Measurements from ENCODE around the gene AP5S1.

DNA sequence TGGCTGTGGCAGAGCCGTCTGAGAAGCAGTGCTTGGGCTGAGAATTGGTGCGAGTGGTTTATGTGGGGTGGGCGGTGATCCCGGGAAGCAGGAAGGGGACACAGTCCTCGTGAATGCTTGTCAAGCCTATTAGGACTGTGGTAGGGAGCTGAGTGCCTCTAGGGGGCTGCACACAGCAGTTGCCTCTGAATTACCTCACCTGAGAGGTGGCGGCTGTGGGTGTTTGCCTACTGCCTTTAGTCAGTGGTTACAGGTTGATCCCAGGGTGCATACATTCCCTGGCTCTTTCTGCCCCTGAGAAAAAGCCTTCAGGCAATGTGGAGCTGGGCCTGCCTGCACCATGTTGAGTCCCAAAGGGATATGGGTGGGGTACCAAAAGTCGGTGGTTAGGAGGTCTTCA, 5.2 kb downstream of the AP5S1 start:
- TF ChIP-seq CTCF (IDR thresholded peaks at IDR 0.05) (no peak), POLR2A (IDR thresholded peaks at IDR 0.05) (no peak)

Data from uterus (tissue), 2 donors.